Breast epithelium (tissue), 3 donors: Measurements from ENCODE around the gene ANKRD44.

Experiments used
- CTCF ChIP-seq, 3 donors: fragments of 450-650 bp; IDR thresholded peaks; one replicate each; pipeline ENCODE4 v1.5.1; 2016 to 2017; ENCODE audit warnings: antibody characterized with exemption in 3 of 3, mild to moderate bottlenecking in 3 of 3, moderate library complexity in 3 of 3
- POLR2A ChIP-seq: fragments of 450-650 bp; IDR thresholded peaks from one replicate; pipeline ENCODE4 v1.6.1; 2016; ENCODE audit warnings: antibody characterized with exemption, mild to moderate bottlenecking, moderate library complexity
- POLR2AphosphoS5 ChIP-seq, 3 donors: sonication (generic); formaldehyde crosslinking; IDR thresholded peaks; one replicate each; pipeline ENCODE4 v1.6.1; 2017; ENCODE audit warnings: antibody characterized with exemption in 3 of 3

- TF ChIP-seq CTCF (IDR thresholded peaks at IDR 0.05) (no peak), POLR2AphosphoS5 (IDR thresholded peaks at IDR 0.05) (no peak), POLR2A (no peak)
Measured at GRCh38 chr2:197248623-197249022, 62.0 kb downstream of the ANKRD44 start.
